Immature natural killer cell (primary cell): ENCODE data around the gene TOPBP1. TPM values are rescaled to one million over a fixed set of nuclear protein-coding genes. Genes with fewer than 3 reads are reported as not detected.

ENCODE experiments used
- DNase-seq, 3 donors: peaks; one replicate each; pipeline ENCODE4 v3.0.0; 2022; ENCODE audit warnings: mixed read lengths in 1 of 3
- H3K27ac Mint-ChIP-seq, 6 donors: one replicate each; pipeline ENCODE4 v1.8.0; 2020; ENCODE audit warnings: mixed read lengths in 6 of 6, mild to moderate bottlenecking in 5 of 6, inconsistent platforms in 4 of 6, moderate library complexity in 3 of 6
- H3K27me3 Mint-ChIP-seq, 3 donors: one replicate each; pipeline ENCODE4 v1.8.0; 2020 to 2021; ENCODE audit warnings: low read depth in 3 of 3, mild to moderate bottlenecking in 3 of 3, mixed read lengths in 3 of 3, moderate library complexity in 3 of 3, inconsistent platforms in 1 of 3
- H3K36me3 Mint-ChIP-seq, 3 donors: one replicate each; pipeline ENCODE4 v1.8.0; 2020; ENCODE audit warnings: mixed read lengths in 3 of 3, inconsistent platforms in 2 of 3, mild to moderate bottlenecking in 2 of 3
- H3K4me1 Mint-ChIP-seq, 2 donors: one replicate each; pipeline ENCODE4 v1.8.0; 2020; ENCODE audit warnings: inconsistent platforms in 2 of 2, mild to moderate bottlenecking in 2 of 2, mixed read lengths in 2 of 2, moderate library complexity in 1 of 2
- H3K4me3 Mint-ChIP-seq, 5 donors: one replicate each; pipeline ENCODE4 v1.8.0; 2020; ENCODE audit warnings: mild to moderate bottlenecking in 5 of 5, mixed read lengths in 5 of 5, inconsistent platforms in 3 of 5, moderate library complexity in 3 of 5
- H3K9me3 Mint-ChIP-seq, 6 donors: one replicate each; pipeline ENCODE4 v1.8.0; 2020; ENCODE audit warnings: mild to moderate bottlenecking in 6 of 6, mixed read lengths in 6 of 6, inconsistent platforms in 4 of 6, moderate library complexity in 3 of 6
- polyA plus RNA-seq, 3 donors: library from polyadenylated mRNA; unstranded; fragments of 300-500 nt; fragmentation: Illumina TruSeq; gene quantifications; one replicate each; pipeline ENCODE4 v1.2.3, GENCODE V29; 2021

TOPBP1 gene
- polyA plus RNA-seq: 10 to 100 TPM in 2 of 3 donors, 1 to 10 TPM in 1; 5.2 to 16.3 (median 12.2) TPM

GRCh38 chr3:133661454-133662277 lies at the start of gene TOPBP1:
Gene TOPBP1, minus strand, starts transcription at chr3:133661941. Its CDS starts 814 bp downstream, at chr3:133661127.
- peaks cover 43 to 50% of the 10 kb centered on the region in 2 donors for H3K4me1 Mint-ChIP-seq
- H3K27me3 Mint-ChIP-seq: peaks cover 0 to 8% (median 0%) of the 10 kb centered on the region in 3 donors

GRCh38 chr3:133711013-133711412 lies 49.3 kb upstream of the TOPBP1 start:
- no peaks in the 10 kb centered on the region for H3K9me3 Mint-ChIP-seq

More at GRCh38 chr3:133661454-133662277, at the start of gene TOPBP1:
- H3K9me3 Mint-ChIP-seq: peaks cover 0 to 2% (median 0%) of the 10 kb centered on the region in 6 donors
- peak; percentile 80 to 84 (median 83) for DNase-seq
- peak within 1 kb of the TSS; percentile 98 to 99 (median 98) for H3K27ac Mint-ChIP-seq
- peak within 1 kb of the TSS; percentile 96 to 99 (median 98) for H3K4me3 Mint-ChIP-seq
- H3K36me3 Mint-ChIP-seq: peaks cover 0 to 9% (median 7%) of the 10 kb centered on the region in 3 donors

GRCh38 chr3:133709139-133709750 lies 47.5 kb upstream of the TOPBP1 start:
- no peak for DNase-seq
- Mint-ChIP-seq H3K9me3 (no peaks in the 10 kb centered on the region), H3K4me3 (no peak overlapping the region), H3K36me3 (peaks cover 0 to 4% (median 0%) of the 10 kb centered on the region in 3 donors), H3K4me1 (no peaks in the 10 kb centered on the region), H3K27me3 (peaks cover 0 to 4% (median 3%) of the 10 kb centered on the region in 3 donors), H3K27ac (no peak overlapping the region)

More at GRCh38 chr3:133711013-133711412, 49.3 kb upstream of the TOPBP1 start:
- no peak for DNase-seq
- Mint-ChIP-seq H3K4me3 (no peak overlapping the region), H3K4me1 (no peaks in the 10 kb centered on the region), H3K27ac (no peak overlapping the region), H3K36me3 (peaks cover 0 to 4% (median 0%) of the 10 kb centered on the region in 3 donors), H3K27me3 (peaks cover 0 to 3% (median 0%) of the 10 kb centered on the region in 3 donors)

- H3K4me3 Mint-ChIP-seq: no peak overlapping the region
- no peak overlapping the region for H3K27ac Mint-ChIP-seq
- DNase-seq: no peak
- H3K4me1 Mint-ChIP-seq: no peaks in the 10 kb centered on the region
- H3K9me3 Mint-ChIP-seq: no peaks in the 10 kb centered on the region
- H3K36me3 Mint-ChIP-seq: peaks cover 0 to 2% (median 0%) of the 10 kb centered on the region in 3 donors
- peaks cover 0 to 4% (median 3%) of the 10 kb centered on the region in 3 donors for H3K27me3 Mint-ChIP-seq
Measured at GRCh38 chr3:133706033-133706432, 44.3 kb upstream of the TOPBP1 start.

- Mint-ChIP-seq H3K9me3 (no peaks in the 10 kb centered on the region), H3K4me3 (no peak overlapping the region), H3K27me3 (peaks cover 0 to 4% (median 3%) of the 10 kb centered on the region in 3 donors)
Measured at GRCh38 chr3:133703915-133704314, 42.2 kb upstream of the TOPBP1 start.

GRCh38 chr3:133701435-133702358 lies 40.0 kb upstream of the TOPBP1 start:
- Mint-ChIP-seq H3K27me3 (peaks cover 0 to 5% (median 1%) of the 10 kb centered on the region in 3 donors), H3K4me1 (no peaks in the 10 kb centered on the region), H3K36me3 (peaks cover 0 to 4% (median 0%) of the 10 kb centered on the region in 3 donors), H3K4me3 (no peak overlapping the region), H3K9me3 (peaks cover 0 to 2% (median 0%) of the 10 kb centered on the region in 6 donors), H3K27ac (no peak overlapping the region)
- no peak for DNase-seq

More at GRCh38 chr3:133703915-133704314, 42.2 kb upstream of the TOPBP1 start:
- H3K4me1 Mint-ChIP-seq: no peaks in the 10 kb centered on the region
- H3K36me3 Mint-ChIP-seq: no peaks in the 10 kb centered on the region
- no peak for DNase-seq
- no peak overlapping the region for H3K27ac Mint-ChIP-seq

GRCh38 chr3:133700351-133700750 lies 38.6 kb upstream of the TOPBP1 start:
- Mint-ChIP-seq H3K27ac (no peak overlapping the region), H3K36me3 (peaks cover 0 to 4% (median 0%) of the 10 kb centered on the region in 3 donors), H3K4me3 (no peak overlapping the region), H3K9me3 (peaks cover 0 to 2% (median 0%) of the 10 kb centered on the region in 6 donors), H3K27me3 (peaks cover 0 to 2% (median 0%) of the 10 kb centered on the region in 3 donors), H3K4me1 (no peaks in the 10 kb centered on the region)
- DNase-seq: no peak

- no peak for DNase-seq
- H3K36me3 Mint-ChIP-seq: peaks cover 0 to 4% (median 0%) of the 10 kb centered on the region in 3 donors
- no peak overlapping the region for H3K4me3 Mint-ChIP-seq
- H3K27me3 Mint-ChIP-seq: peaks cover 0 to 2% (median 0%) of the 10 kb centered on the region in 3 donors
- no peaks in the 10 kb centered on the region for H3K4me1 Mint-ChIP-seq
- H3K9me3 Mint-ChIP-seq: peaks cover 0 to 2% (median 0%) of the 10 kb centered on the region in 6 donors
- H3K27ac Mint-ChIP-seq: no peak overlapping the region
Measured at GRCh38 chr3:133699903-133700302, 38.2 kb upstream of the TOPBP1 start.

- no peak overlapping the region for H3K27ac Mint-ChIP-seq
Measured at GRCh38 chr3:133699467-133699866, 37.7 kb upstream of the TOPBP1 start.

GRCh38 chr3:133697960-133698359 lies 36.2 kb upstream of the TOPBP1 start:
- peaks cover 0 to 4% (median 0%) of the 10 kb centered on the region in 3 donors for H3K36me3 Mint-ChIP-seq
- peaks cover 0 to 2% (median 0%) of the 10 kb centered on the region in 6 donors for H3K9me3 Mint-ChIP-seq
- H3K27me3 Mint-ChIP-seq: peaks cover 0 to 2% (median 0%) of the 10 kb centered on the region in 3 donors
- H3K27ac Mint-ChIP-seq: no peak overlapping the region
- H3K4me1 Mint-ChIP-seq: no peaks in the 10 kb centered on the region
- H3K4me3 Mint-ChIP-seq: no peak overlapping the region
- no peak for DNase-seq

More at GRCh38 chr3:133699467-133699866, 37.7 kb upstream of the TOPBP1 start:
- H3K36me3 Mint-ChIP-seq: peaks cover 0 to 4% (median 0%) of the 10 kb centered on the region in 3 donors
- H3K4me1 Mint-ChIP-seq: no peaks in the 10 kb centered on the region
- no peak overlapping the region for H3K4me3 Mint-ChIP-seq
- peaks cover 0 to 2% (median 0%) of the 10 kb centered on the region in 3 donors for H3K27me3 Mint-ChIP-seq
- H3K9me3 Mint-ChIP-seq: peaks cover 0 to 2% (median 0%) of the 10 kb centered on the region in 6 donors
- no peak for DNase-seq

GRCh38 chr3:133695560-133696171 lies 33.9 kb upstream of the TOPBP1 start:
- no peak for DNase-seq
- Mint-ChIP-seq H3K4me1 (no peaks in the 10 kb centered on the region), H3K27me3 (peaks cover 0 to 2% (median 0%) of the 10 kb centered on the region in 3 donors), H3K4me3 (no peak overlapping the region), H3K27ac (no peak overlapping the region), H3K36me3 (peaks cover 0 to 4% (median 0%) of the 10 kb centered on the region in 3 donors), H3K9me3 (peaks cover 0 to 2% (median 0%) of the 10 kb centered on the region in 6 donors)

GRCh38 chr3:133694288-133695268 lies 32.8 kb upstream of the TOPBP1 start:
- Mint-ChIP-seq H3K9me3 (peaks cover 0 to 2% (median 0%) of the 10 kb centered on the region in 6 donors), H3K4me1 (no peaks in the 10 kb centered on the region), H3K36me3 (peaks cover 0 to 4% (median 0%) of the 10 kb centered on the region in 3 donors), H3K27me3 (peaks cover 0 to 2% (median 0%) of the 10 kb centered on the region in 3 donors), H3K4me3 (no peak overlapping the region), H3K27ac (no peak overlapping the region)
- DNase-seq: no peak
